GM19452 (cell line): ENCODE data around the gene STEAP2.
"Not testable (repeated sequence)": the region's sequence is repeated elsewhere in the genome, so short reads cannot be mapped to it uniquely, and the experiment has no call there.

Experiments
- ATAC-seq: cut with Tn5 transposase; IDR thresholded peaks from one replicate; pipeline ENCODE4 v1.9.1; 2021; ENCODE audit not compliant: unreplicated experiment

STEAP2 gene

GRCh38 chr7:90211391-90212148 lies at the start of gene STEAP2:
Gene STEAP2, plus strand, starts transcription at chr7:90211740. Its CDS starts 13,343 bp downstream, at chr7:90225083.
- peak; percentile 92 for ATAC-seq

GRCh38 chr7:90163534-90163933 lies 48.0 kb upstream of the STEAP2 start:
- ATAC-seq = no peak

GRCh38 chr7:90165724-90166123 lies 45.8 kb upstream of the STEAP2 start:
- no peak for ATAC-seq

GRCh38 chr7:90166153-90166552 lies 45.4 kb upstream of the STEAP2 start:
- no peak for ATAC-seq

GRCh38 chr7:90167361-90167760 lies 44.2 kb upstream of the STEAP2 start:
- ATAC-seq = no peak

DNA sequence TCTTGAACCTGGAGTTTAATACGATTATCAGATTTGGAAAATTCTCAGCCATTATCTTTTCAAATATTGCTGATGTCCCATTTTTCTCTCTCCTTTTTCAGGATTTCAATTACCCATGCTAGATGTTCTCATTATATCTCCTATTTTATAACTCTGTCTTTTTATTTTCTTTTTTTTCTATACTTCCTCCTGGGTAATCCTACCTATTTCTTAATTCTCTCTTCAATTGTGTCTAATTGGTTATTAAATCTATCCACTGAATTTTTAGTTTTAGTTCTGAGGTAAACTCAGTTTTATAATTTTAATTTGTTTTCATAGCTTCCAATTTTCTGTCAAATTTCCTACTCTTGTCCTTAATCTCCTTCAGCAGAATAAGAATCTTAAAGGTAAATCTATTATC lies 41.6 kb upstream of the STEAP2 start:
- no peak for ATAC-seq

DNA sequence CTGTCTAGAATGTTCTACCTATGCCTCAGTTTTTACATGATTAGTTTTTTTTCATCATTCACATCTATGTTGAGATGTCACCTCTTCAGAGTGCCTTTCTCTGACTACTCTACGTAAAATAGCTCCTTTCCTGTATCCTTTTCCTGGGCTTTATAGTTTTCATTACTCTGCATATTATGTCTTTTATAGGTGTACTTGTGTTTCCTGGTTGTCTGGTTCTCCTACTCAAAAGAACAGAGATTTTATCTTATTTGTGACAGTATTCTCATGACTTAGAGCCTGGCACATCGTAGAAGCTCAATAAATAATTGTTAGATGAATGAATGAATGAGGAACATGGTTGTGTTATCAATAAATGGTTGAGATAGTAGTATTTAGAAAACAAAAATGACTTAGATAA lies 39.4 kb upstream of the STEAP2 start:
- ATAC-seq = no peak

DNA sequence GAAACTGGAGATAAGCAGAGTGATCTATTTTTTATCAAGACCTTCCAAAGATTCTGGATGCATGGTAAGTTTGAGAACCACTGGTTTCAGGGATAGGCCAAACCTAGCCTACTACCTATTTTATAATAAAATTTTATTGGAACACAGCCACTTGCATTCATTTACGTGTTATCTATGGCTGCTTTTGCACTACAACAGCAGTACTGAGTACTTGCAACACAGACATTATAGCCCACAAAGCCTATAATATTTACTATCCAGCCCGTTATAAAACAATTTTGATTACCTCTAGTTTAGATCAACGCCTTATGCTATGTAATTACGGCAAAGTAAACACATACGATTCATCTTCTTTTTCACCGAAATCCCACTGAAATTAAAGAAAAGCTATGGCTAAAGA lies 38.9 kb upstream of the STEAP2 start:
- ATAC-seq = no peak

- ATAC-seq = peak; percentile 95
Measured at GRCh38 chr7:90173127-90173844, 38.3 kb upstream of the STEAP2 start.

DNA sequence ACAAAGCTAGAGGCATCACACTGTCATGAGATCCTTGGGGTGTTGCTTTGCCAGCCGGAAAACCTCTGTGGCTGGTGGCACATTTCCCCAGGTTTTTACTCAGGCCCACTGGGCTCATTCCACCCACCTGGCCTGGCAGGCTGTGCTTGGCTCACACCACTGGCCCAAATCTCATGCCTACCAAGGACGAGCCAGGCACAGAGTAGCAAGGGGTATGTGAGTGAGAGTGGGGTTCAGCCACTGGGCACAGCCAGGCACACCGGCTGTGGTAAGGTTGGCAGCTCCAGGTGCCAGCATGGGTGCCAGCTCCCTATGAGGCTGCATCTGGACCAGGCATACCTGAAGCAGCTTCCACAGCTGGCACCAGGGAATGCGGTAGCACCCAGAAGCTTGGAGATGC lies 35.9 kb upstream of the STEAP2 start:
- no peak for ATAC-seq

DNA sequence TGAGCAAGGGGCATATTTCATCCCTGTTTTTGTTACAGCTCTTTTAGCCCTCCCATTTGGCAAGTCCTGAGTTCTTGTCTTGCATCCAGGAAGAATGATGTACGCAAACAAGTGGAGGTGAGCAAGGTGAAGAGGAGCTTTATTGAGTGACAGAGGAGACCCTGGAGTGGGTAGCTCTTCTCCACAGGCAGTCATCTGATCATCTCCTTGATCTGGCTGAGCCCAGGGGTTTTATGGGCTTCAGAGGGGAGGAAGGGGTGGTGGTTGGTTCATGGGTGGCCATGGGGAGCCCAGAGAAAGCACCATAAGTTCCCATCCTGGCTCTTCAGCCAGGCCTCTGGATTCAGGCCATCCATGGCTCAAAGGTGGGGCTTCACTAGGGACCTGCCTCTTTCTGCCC lies 35.3 kb upstream of the STEAP2 start:
- ATAC-seq = no peak

- no peak for ATAC-seq
Measured at GRCh38 chr7:90178166-90178565, 33.4 kb upstream of the STEAP2 start.

GRCh38 chr7:90178679-90179278 lies 32.8 kb upstream of the STEAP2 start:
- ATAC-seq = peak; percentile 98

DNA sequence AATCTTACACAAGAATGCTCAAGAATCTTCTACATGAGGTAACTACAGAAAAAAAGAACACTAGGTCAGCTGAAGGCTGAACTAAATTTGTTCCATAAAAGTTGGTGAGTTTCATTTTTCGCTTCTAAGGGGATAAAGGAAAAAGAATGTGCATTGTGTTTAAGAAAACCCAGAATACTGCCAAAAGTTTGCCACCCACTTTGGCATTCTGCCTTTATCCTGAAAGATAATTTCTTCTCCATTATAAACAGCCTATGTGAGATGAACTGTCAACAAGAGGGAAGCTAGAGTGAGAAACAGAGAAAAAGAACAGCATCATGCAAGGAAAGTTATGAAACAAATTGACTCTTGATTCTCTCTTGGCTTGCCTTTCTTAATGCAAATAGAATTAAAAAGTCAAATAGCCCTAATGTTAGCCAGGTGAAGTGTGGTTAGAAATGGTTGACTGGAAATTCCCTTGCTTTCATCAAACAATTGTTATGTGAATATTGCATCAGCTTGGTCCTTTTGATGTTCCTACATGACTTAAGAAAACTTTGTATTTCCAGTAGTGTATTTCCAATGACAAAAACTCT lies 31.4 kb upstream of the STEAP2 start:
- no peak for ATAC-seq

GRCh38 chr7:90180649-90181048 lies 30.9 kb upstream of the STEAP2 start:
- no peak for ATAC-seq

GRCh38 chr7:90181485-90181884 lies 30.1 kb upstream of the STEAP2 start:
- ATAC-seq = no peak

DNA sequence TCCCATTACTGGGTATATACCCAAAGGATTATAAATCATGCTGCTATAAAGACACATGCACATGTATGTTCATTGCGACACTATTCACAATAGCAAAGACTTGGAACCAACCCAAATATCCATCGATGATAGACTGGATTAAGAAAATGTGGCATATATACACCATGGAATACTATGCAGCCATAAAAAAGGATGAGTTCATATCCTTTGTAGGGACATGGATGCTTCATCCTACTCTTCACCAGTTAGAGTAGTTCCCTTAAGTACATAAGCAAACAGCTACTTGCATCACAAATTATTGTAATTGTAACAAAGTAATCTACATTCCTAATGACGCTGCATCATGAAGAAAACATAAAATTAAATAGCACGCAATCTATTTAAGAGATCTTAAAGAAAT lies 25.2 kb upstream of the STEAP2 start:
- not testable (repeated sequence) for ATAC-seq

- ATAC-seq = no peak
Measured at GRCh38 chr7:90187507-90188050, 24.0 kb upstream of the STEAP2 start.

GRCh38 chr7:90188281-90188680 lies 23.3 kb upstream of the STEAP2 start:
- peak; percentile 86 for ATAC-seq

- ATAC-seq = no peak
Measured at GRCh38 chr7:90190995-90191394, 20.5 kb upstream of the STEAP2 start.

DNA sequence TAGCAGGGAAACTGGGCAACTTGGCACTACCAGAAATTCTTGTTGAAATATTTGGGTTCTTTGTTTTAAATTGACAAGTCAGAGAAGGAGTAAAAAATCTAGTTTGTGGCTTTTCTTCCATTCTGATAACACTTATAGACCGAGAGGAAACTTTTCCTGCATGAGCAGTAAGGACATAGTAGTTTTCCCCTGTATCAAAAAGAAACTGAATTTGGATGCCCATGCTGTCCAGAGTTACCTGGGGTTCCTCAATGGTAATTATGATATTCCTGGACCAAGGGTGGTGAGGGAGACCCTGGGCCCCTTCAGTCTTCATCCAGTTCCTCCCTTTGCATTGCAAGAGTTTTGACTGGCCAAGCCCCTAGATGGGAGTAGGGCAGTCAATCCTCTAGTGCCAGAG lies 19.9 kb upstream of the STEAP2 start:
- ATAC-seq = no peak
